Measurements from ENCODE around the gene LARP1B.
A peak's percentile ranks its signal among the peaks of the same experiment; 100 is the strongest.
"Not testable (repeated sequence)": the region's sequence is repeated elsewhere in the genome, so short reads cannot be mapped to it uniquely, and the experiment has no call there.

Gene LARP1B

DNA sequence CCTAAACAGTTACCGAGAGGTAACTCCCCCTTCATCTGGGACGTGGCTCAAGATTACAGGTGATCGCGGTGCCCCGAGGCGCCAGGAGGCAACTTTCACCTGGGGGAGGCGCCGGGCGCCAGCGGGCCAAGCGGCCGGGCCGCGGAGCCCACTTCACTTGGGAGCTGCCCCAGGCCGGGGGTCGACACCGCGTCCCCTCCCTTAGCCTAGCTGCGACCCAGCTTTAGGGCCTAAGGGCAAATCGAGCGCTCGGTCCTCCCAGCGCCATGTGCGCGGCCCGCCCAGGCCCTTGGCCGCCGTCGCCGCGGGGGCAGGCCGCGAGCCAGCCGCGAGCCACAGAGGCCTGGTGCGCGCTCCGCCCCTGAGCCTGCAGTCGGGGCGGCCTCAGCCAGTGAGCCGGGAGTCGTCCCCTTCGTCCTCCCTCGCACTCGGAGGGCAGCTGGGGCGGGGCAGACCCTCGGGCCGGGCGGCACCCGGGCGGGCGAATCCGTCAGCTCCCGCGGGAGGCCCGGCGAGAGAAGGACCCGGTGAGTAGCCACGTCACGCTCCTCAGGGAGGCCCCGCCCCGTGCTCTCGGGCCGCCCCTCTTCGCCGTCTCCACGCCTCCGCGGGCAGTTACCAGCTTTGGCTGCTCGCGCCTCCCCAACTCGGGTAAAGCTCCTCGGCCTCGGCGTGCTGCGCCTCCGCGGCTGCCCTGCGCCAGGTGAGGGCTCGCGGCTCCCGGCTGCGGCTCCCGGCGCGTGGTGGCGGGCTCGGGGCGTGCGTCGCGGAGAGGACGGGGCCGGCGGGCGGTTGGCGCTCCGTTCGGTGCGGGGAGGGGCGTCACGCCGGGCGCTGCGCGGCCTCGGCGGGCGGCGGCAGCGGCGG lies at the start of gene LARP1B:
Gene LARP1B, plus strand, starts transcription at position 614 of the 867 bp plus-strand sequence. CDS start 13,640 bp downstream, outside the sequence.
- TF ChIP-seq ZNF274 (IDR thresholded peaks at IDR 0.05; ENCODE audit: low read depth, low read length) (no peak), YY1 (IDR thresholded peaks at IDR 0.05; ENCODE audit: insufficient read depth, insufficient read length) (no peak), SUZ12 (IDR thresholded peaks at IDR 0.05; ENCODE audit: extremely low read depth, insufficient read depth, insufficient read length) (no peak)
- H3K4me3 ChIP-seq (ENCODE audit: insufficient read length, low read depth), result peak within 1 kb of the TSS; percentile 67
- H3K36me3 ChIP-seq (ENCODE audit: insufficient read depth, insufficient read length, low read length), result no peaks in the 10 kb centered on the region
- H3K9me3 ChIP-seq (ENCODE audit: insufficient read depth, low read length), result no peaks in the 10 kb centered on the region
- no peaks in the 10 kb centered on the region for H3K27me3 ChIP-seq (ENCODE audit: insufficient read depth, insufficient read length)
- peak; percentile 81 for DNase-seq (ENCODE audit: low read depth, low spot score)
- H3K9ac ChIP-seq (ENCODE audit: insufficient read length, low read depth), result peak within 1 kb of the TSS; percentile 80
- H3K4me1 ChIP-seq (ENCODE audit: insufficient read depth, insufficient read length), result no peaks in the 10 kb centered on the region

DNA sequence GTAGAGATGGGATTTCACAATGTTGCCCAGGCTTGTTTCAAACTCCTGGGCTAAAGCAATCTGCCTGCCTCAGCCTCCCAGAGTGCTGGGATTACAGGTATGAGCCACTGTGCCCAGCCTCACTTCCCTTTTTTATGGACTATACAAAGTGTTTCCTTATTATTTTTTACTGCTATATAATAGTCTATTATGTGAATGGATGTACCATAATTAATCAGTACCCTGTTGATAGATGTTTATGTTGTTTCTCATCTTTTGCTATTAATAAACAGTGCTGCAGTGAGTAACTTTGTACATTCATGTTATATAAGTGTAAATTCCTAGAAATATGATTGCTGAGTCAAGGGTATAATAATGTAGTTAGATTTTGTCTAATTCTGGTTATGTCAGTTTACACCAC lies 35.8 kb upstream of the LARP1B start:
- peaks cover 25% of the 10 kb centered on the region for H3K36me3 ChIP-seq (ENCODE audit: insufficient read depth, insufficient read length, low read length)

DNA sequence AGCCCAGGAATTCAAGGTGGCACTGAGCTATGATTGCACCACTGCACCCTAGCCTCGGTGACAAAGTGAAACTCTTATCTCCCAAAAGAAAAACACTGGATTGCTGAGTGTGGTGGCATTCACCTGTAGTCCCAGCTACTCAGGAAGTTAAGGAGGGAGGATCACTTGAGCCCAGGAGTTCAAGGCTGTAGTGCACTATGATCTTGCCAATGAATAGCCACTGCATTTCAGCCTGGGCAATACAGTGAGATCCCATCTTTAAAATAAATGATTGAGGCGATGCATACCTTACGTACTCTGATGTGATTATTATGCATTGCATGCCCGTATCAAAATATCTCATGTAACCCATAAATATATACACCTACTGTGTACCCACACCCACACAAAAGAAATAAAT lies 31.2 kb upstream of the LARP1B start:
- DNase-seq (ENCODE audit: low read depth, low spot score), result no peak
- TF ChIP-seq YY1 (IDR thresholded peaks at IDR 0.05; ENCODE audit: insufficient read depth, insufficient read length), result no peak
- no peak for TF ChIP-seq SUZ12 (IDR thresholded peaks at IDR 0.05; ENCODE audit: extremely low read depth, insufficient read depth, insufficient read length)
- TF ChIP-seq ZNF274 (IDR thresholded peaks at IDR 0.05; ENCODE audit: low read depth, low read length), result no peak
- no peaks in the 10 kb centered on the region for H3K4me1 ChIP-seq (ENCODE audit: insufficient read depth, insufficient read length)
- H3K27me3 ChIP-seq (ENCODE audit: insufficient read depth, insufficient read length), result no peaks in the 10 kb centered on the region
- no peak overlapping the region for H3K9ac ChIP-seq (ENCODE audit: insufficient read length, low read depth)
- H3K36me3 ChIP-seq (ENCODE audit: insufficient read depth, insufficient read length, low read length), result peaks cover 15% of the 10 kb centered on the region
- no peak overlapping the region for H3K4me3 ChIP-seq (ENCODE audit: insufficient read length, low read depth)
- H3K9me3 ChIP-seq (ENCODE audit: insufficient read depth, low read length), result no peaks in the 10 kb centered on the region

More for the DNA sequence above, 35.8 kb upstream of the LARP1B start:
- no peak overlapping the region for H3K9ac ChIP-seq (ENCODE audit: insufficient read length, low read depth)
- H3K9me3 ChIP-seq (ENCODE audit: insufficient read depth, low read length), result no peaks in the 10 kb centered on the region
- DNase-seq (ENCODE audit: low read depth, low spot score), result no peak
- no peak overlapping the region for H3K4me3 ChIP-seq (ENCODE audit: insufficient read length, low read depth)
- no peak for TF ChIP-seq YY1 (IDR thresholded peaks at IDR 0.05; ENCODE audit: insufficient read depth, insufficient read length)
- no peak for TF ChIP-seq SUZ12 (IDR thresholded peaks at IDR 0.05; ENCODE audit: extremely low read depth, insufficient read depth, insufficient read length)
- TF ChIP-seq ZNF274 (IDR thresholded peaks at IDR 0.05; ENCODE audit: low read depth, low read length), result no peak
- no peaks in the 10 kb centered on the region for H3K4me1 ChIP-seq (ENCODE audit: insufficient read depth, insufficient read length)
- H3K27me3 ChIP-seq (ENCODE audit: insufficient read depth, insufficient read length), result no peaks in the 10 kb centered on the region

DNA sequence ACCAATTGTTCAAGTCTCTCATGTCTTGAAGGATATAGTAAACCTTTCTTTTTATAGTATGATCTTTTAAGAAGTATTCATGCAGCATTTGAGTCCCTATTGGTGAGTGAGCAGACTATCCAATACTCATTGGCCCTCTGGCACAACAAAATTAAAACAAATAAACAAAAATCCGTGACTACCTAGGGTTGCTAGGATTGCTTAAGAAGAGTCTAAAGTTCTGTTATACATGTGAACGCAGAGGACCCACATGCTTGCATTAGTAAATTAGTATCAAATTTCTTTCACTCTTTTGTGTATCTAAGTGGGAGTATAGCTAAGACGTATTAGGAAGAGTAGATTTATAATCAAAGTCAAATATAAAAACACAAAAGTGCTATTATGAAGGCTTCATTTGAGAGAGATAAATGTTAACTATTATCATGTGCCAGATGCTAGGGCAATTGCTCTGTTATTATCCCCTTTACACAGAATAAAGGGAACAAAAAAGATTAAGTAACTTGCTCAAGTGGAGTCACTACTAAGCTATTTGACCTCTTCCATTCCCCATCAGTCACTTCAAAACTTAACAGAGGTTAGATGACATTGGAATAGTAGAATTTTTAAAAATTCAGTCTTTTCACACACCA lies 29.2 kb upstream of the LARP1B start:
- Histone ChIP-seq H3K4me3 (ENCODE audit: insufficient read length, low read depth) (no peak overlapping the region), H3K36me3 (ENCODE audit: insufficient read depth, insufficient read length, low read length) (peaks cover 15% of the 10 kb centered on the region), H3K4me1 (ENCODE audit: insufficient read depth, insufficient read length) (no peaks in the 10 kb centered on the region), H3K9me3 (ENCODE audit: insufficient read depth, low read length) (no peaks in the 10 kb centered on the region), H3K9ac (ENCODE audit: insufficient read length, low read depth) (no peak overlapping the region), H3K27me3 (ENCODE audit: insufficient read depth, insufficient read length) (no peaks in the 10 kb centered on the region)
- DNase-seq (ENCODE audit: low read depth, low spot score), result no peak
- TF ChIP-seq YY1 (IDR thresholded peaks at IDR 0.05; ENCODE audit: insufficient read depth, insufficient read length) (no peak), SUZ12 (IDR thresholded peaks at IDR 0.05; ENCODE audit: extremely low read depth, insufficient read depth, insufficient read length) (no peak), ZNF274 (IDR thresholded peaks at IDR 0.05; ENCODE audit: low read depth, low read length) (no peak)

DNA sequence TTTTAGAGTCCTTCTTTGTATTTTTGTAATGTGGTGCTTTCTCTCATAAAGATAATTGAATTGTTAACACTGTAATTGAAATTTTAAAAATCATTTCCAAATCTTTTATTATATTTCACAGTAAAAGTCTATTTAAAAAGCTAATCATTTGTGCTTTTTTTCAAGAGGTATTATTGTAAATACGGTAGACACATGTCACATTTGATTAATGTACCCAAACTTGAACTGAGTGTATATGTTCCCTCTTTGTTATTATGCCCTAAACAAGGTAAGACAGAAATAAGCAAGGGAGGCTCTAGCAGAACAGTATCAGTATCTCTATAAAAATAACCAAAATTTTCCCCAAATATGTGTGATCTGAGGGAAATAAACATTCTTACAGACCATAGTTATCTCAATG lies 21.5 kb upstream of the LARP1B start:
- DNase-seq (ENCODE audit: low read depth, low spot score), result no peak
- H3K4me1 ChIP-seq (ENCODE audit: insufficient read depth, insufficient read length), result no peaks in the 10 kb centered on the region
- H3K9ac ChIP-seq (ENCODE audit: insufficient read length, low read depth), result no peak overlapping the region
- TF ChIP-seq ZNF274 (IDR thresholded peaks at IDR 0.05; ENCODE audit: low read depth, low read length), result no peak
- TF ChIP-seq SUZ12 (IDR thresholded peaks at IDR 0.05; ENCODE audit: extremely low read depth, insufficient read depth, insufficient read length), result no peak
- no peak for TF ChIP-seq YY1 (IDR thresholded peaks at IDR 0.05; ENCODE audit: insufficient read depth, insufficient read length)
- no peaks in the 10 kb centered on the region for H3K36me3 ChIP-seq (ENCODE audit: insufficient read depth, insufficient read length, low read length)
- no peaks in the 10 kb centered on the region for H3K9me3 ChIP-seq (ENCODE audit: insufficient read depth, low read length)
- no peaks in the 10 kb centered on the region for H3K27me3 ChIP-seq (ENCODE audit: insufficient read depth, insufficient read length)
- H3K4me3 ChIP-seq (ENCODE audit: insufficient read length, low read depth), result no peak overlapping the region

DNA sequence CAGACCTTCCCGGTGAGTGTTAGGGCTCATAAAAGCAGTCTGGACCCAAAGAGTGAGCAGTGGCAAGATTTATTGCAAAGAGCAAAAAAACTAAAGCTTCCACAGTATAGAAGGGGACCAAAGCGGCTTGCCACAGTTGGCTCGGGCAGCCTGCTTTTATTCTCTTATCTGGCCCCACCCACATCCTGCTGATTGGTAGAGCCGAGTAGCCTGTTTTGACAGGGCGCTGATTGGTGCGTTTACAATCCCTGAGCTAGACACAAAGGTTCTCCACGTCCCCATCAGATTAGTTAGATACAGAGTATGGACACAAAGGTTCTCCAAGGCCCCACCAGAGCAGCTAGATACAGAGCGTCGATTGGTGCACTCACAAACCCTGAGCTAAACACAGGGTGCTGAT lies 14.1 kb upstream of the LARP1B start:
- H3K9ac ChIP-seq (ENCODE audit: insufficient read length, low read depth); H3K4me1 ChIP-seq (ENCODE audit: insufficient read depth, insufficient read length); H3K27me3 ChIP-seq (ENCODE audit: insufficient read depth, insufficient read length); DNase-seq (ENCODE audit: low read depth, low spot score); H3K36me3 ChIP-seq (ENCODE audit: insufficient read depth, insufficient read length, low read length); H3K4me3 ChIP-seq (ENCODE audit: insufficient read length, low read depth); H3K9me3 ChIP-seq (ENCODE audit: insufficient read depth, low read length): not testable (repeated sequence)

DNA sequence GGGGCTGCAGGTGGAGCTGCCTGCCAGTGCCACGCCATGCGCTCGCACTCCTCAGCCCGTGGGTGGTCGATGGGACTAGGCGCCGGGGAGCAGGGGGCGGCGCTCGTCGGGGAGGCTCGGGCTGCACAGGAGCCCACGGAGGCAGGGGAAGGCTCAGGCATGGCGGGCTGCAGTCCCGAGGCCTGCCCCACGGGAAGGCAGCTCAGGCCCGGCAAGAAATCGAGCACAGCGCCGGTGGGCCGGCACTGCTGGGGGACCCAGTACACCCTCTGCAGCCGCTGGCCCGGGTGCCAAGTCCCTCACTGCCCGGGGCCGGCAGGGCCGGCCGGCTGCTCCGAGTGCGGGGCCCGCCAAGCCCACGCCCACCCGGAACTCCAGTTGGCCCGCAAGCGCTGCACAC lies 13.6 kb upstream of the LARP1B start:
- not testable (repeated sequence) for DNase-seq (ENCODE audit: low read depth, low spot score); H3K9ac ChIP-seq (ENCODE audit: insufficient read length, low read depth); H3K4me3 ChIP-seq (ENCODE audit: insufficient read length, low read depth); H3K36me3 ChIP-seq (ENCODE audit: insufficient read depth, insufficient read length, low read length); H3K4me1 ChIP-seq (ENCODE audit: insufficient read depth, insufficient read length); H3K9me3 ChIP-seq (ENCODE audit: insufficient read depth, low read length); H3K27me3 ChIP-seq (ENCODE audit: insufficient read depth, insufficient read length)

DNA sequence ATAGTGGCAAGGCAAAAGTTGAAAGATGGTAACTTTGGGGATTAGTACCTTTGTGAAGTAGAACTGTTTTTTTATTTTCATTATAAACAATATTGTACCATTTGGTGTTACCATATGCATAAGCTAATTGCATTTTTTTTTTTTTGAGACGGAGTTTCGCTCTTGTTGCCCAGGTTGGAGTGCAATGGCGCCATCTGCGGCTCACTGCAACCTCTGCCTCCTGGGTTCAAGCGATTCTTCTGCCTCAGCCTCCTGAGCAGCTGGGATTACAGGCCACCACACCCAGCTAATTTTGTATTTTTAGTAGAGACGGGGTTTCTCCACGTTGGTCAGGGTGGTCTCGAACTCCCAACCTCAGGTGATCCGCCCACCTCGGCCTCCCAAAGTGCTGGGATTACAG lies 9.9 kb upstream of the LARP1B start:
- not testable (repeated sequence) for H3K4me1 ChIP-seq (ENCODE audit: insufficient read depth, insufficient read length)
- DNase-seq (ENCODE audit: low read depth, low spot score), result peak; percentile 11

DNA sequence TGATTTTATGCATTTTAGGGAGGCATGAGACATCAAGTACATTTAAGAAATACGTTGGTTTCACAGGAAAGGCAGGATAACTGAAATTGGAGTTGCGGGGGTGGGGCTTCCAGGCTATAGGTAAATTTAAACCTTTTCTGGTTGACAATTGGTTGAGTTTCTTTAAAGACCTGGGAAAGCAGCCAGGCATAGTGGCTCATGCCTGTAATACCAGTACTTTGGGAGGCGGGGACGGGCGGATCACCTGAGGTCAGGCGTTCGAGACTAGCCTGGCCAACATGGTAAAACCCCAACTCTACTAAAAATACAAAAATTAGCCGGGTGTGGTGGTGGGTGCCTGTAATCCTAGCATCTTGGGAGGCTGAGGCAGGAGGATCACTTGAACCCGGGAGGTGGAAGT lies 6.2 kb upstream of the LARP1B start:
- DNase-seq (ENCODE audit: low read depth, low spot score); H3K4me3 ChIP-seq (ENCODE audit: insufficient read length, low read depth); H3K27me3 ChIP-seq (ENCODE audit: insufficient read depth, insufficient read length); H3K36me3 ChIP-seq (ENCODE audit: insufficient read depth, insufficient read length, low read length); H3K4me1 ChIP-seq (ENCODE audit: insufficient read depth, insufficient read length); H3K9me3 ChIP-seq (ENCODE audit: insufficient read depth, low read length); H3K9ac ChIP-seq (ENCODE audit: insufficient read length, low read depth): not testable (repeated sequence)

More for the DNA sequence above, 9.9 kb upstream of the LARP1B start:
- H3K9me3 ChIP-seq (ENCODE audit: insufficient read depth, low read length); H3K4me3 ChIP-seq (ENCODE audit: insufficient read length, low read depth); H3K9ac ChIP-seq (ENCODE audit: insufficient read length, low read depth); H3K27me3 ChIP-seq (ENCODE audit: insufficient read depth, insufficient read length); H3K36me3 ChIP-seq (ENCODE audit: insufficient read depth, insufficient read length, low read length): not testable (repeated sequence)

DNA sequence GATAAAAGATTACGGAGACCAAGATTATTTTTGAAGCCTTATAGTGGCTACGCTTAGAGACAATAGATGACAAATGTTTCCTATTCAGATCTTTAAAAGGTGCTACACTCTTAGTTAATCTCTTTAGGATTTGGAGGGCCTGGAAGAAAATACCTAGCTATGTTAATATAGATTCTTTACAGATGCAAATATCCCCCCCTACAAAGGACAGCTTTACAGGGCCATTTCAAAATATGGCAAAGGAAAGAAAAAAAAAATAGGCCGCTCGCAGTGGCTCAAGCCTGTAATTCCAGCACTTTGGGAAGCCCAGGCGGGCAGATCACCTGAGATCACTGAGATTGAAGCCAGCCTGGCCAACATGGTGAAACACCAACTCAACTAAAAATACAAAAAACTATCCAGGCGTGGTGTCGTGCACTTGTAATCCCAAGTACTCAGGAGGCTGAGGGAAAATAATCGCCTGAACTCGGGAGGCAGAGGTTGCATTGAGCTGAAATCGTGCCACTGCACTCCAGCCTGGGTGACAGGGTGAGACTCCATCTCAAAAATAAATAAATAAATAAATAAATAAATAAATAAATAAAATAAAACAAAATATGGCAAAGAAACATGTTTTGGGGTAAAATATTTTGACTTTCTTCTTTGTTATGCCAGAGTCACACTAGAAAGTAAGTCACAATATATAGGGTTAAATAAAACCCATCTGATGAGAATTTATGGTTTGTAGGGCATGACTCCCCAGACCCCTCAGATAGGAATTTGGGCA lies 5.5 kb upstream of the LARP1B start:
- not testable (repeated sequence) for H3K9ac ChIP-seq (ENCODE audit: insufficient read length, low read depth); H3K27me3 ChIP-seq (ENCODE audit: insufficient read depth, insufficient read length); H3K36me3 ChIP-seq (ENCODE audit: insufficient read depth, insufficient read length, low read length); H3K9me3 ChIP-seq (ENCODE audit: insufficient read depth, low read length); H3K4me1 ChIP-seq (ENCODE audit: insufficient read depth, insufficient read length); H3K4me3 ChIP-seq (ENCODE audit: insufficient read length, low read depth)
- peak; percentile 65 for DNase-seq (ENCODE audit: low read depth, low spot score)

Data from NT2/D1 (cell line).